NCI-H2081 (cell line): ENCODE results near the gene KRTAP4-11.
"Not testable (repeated sequence)": the region's sequence is repeated elsewhere in the genome, so short reads cannot be mapped to it uniquely, and the experiment has no call there.

Source experiments
- DNase-seq, 2 experiments: peaks; one replicate each; lab custom pipeline; 2025; lab: John Stamatoyannopoulos, UW

KRTAP4-11 gene

DNA sequence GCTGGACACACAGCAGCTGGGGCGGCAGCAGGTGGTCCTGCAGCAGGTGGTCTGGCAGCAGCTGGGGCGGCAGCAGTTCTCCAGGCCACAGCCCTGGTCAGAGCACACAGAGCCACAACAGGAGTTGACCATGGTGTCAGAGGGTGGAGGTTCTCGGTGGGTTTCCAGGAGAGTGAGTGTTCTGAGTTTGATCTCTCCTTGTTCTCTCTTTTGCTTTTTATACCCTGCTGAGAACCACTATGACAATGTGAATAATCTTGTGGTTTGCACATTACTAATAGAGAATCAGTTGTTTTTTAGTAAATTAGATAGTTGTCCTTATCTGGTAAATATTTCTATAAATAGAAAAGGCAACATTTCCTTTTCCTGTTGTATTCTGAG is 5.8 kb upstream of the KRTAP4-11 start, which contains the start of gene KRTAP4-12:
TSS of gene KRTAP4-12 (minus strand) at position 192 of the 381 bp plus-strand sequence. CDS start at position 132, 60 bp downstream.
- not testable (repeated sequence) for DNase-seq

- DNase-seq, result not testable (repeated sequence)
Measured at GRCh38 chr17:41123292-41123990, 5.3 kb upstream of the KRTAP4-11 start.

DNA sequence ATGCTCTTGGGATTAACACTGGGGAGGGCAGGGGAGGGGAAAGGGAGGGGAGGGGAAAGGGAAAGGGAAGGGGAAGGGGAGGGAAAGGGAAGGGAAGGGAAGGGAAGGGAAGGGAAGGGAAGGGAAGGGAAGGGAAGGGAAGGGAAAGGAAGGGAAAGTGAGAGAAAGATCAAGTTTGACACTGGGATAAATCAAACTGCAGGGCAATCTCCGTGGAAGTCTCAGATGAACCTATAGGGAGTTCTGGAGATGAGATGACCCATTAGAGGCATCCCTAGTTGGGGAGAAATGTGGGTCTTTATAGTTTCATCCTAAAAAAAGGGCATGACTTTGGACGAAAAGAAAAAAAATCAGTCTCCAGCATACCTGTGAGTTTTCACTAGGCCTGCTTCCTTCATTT is 3.6 kb upstream of the KRTAP4-11 start:
- DNase-seq, result no peak

- DNase-seq, result not testable (repeated sequence)
Measured at GRCh38 chr17:41119696-41120690, 1.8 kb upstream of the KRTAP4-11 start.

GRCh38 chr17:41118721-41119120 is 548 bp upstream of the KRTAP4-11 start:
- no peak for DNase-seq

DNA sequence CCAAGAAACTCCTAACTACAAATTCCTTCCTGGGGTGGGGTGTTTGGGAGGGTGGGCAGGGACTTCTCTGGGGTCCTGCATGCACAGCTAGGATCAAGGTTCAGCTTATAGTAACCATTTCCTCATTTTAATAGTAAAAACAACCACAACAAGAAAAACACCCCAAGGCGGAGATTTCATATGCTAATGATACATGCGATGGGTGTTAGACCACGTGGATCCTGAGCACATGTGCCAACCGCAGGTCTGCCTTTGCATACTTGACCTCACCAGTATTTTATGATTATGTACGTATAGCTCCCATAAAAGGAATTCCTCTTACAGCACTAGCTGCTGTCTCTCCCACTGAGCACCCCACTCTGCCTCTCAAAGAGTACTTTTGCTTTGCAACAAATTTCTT is 1.9 kb downstream of the KRTAP4-11 start:
- DNase-seq, result no peak

DNA sequence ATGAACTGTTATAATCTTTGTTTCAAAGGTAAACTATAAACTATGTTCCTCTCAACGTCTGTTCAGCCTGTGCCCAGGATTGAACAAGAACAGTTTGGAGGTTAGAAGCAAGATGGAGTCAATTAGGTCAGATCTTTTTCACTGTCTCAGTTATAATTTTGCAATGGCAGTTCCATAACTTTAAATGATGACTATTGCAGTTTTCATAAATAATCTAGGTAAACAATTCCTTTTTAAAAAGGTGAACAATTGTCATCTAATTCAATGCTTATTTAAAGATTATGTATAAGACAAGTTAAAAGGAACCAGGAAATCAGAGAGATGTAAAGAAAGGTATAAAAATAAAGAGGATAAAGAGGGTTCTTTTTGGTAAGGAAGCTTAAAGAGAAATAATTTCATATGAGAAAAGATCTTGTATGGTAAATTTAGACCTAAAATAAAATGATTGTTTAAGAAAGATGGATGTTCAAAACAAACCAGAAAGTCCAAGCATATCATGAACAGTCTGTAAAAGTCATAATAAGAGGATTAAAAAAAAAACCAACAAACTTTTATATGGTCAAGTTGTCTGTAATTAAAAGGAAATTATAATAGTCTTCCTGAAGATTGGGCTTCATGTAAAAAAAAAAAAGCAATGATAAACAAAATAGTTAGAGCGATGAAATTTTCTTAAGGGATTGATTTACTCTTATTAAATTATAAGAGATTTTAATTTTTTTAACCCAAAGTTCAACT is 6.9 kb downstream of the KRTAP4-11 start:
- no peak for DNase-seq

GRCh38 chr17:41108728-41109386 is 9.3 kb downstream of the KRTAP4-11 start:
- not testable (repeated sequence) for DNase-seq

DNA sequence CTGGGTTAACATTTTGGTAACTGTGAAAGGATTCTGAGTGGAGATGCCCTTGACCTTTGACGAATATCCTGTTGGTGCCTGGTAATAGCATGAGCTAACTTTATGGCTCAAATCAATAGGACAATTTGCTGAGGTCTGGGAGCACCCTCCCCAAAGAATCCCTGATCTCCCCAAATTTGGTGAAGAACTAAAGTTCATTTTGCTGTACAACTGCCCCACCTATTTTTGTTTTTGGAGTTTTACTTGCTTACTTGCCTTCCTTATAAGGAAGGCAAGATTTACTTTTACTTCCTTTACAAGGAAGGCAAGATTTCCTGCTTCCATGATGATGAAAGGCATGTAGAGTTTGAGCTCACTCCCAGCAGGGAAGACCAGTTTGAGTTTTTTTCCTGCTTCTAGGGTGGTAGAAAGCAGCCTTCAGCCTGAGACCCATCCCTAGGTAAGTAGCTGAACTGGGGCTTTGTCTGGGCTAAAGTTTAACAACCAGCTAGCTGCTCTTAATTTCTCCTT is 10.2 kb downstream of the KRTAP4-11 start:
- DNase-seq, result no peak

DNA sequence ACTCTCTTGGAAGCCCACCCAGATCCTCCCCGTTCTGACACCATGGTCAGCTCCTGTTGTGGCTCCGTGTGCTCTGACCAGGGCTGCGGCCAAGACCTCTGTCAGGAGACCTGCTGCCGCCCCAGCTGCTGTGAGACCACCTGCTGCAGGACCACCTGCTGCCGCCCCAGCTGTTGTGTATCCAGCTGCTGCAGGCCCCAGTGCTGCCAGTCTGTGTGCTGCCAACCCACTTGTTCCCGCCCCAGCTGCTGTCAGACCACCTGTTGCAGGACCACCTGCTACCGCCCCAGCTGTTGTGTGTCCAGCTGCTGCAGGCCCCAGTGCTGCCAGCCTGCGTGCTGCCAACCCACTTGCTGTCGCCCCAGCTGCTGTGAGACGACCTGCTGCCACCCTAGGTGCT is 12.8 kb downstream of the KRTAP4-11 start, which contains the start of gene KRTAP4-9:
TSS of gene KRTAP4-9 (plus strand) at position 43 of the 400 bp plus-strand sequence. CDS start at position 43, 0 bp downstream.
- DNase-seq, result not testable (repeated sequence)

DNA sequence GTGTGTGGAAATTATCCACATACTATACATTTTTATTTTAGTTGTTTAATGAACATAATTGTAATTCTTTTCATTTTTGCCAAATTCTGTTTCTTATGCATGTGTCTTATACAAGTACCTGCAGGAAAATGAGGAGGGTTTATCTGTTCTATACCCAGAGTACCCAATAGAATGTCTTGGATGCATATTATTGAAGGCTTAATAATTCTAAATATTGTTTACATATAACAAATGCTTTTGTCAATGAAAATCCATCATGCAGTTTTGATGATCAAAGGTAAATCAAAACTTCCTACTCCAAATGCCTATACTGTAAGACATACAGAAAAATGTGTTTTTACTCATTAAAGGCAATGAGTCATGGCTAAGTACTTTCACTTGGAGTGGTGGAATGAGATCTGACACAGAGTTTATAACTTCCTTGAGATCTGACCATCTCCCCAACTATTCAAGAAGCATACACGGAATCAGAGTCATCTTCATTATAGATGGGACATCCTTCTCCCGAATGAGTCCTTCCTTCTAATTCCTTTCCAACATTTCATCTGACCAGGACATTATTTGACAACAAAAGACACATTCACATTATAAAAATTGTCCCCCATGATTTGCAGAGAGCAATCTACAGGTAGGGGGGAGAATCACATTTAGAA is 13.7 kb downstream of the KRTAP4-11 start:
- DNase-seq, result not testable (repeated sequence)

- no peak for DNase-seq
Measured at GRCh38 chr17:41103896-41104295, 14.3 kb downstream of the KRTAP4-11 start.

DNA sequence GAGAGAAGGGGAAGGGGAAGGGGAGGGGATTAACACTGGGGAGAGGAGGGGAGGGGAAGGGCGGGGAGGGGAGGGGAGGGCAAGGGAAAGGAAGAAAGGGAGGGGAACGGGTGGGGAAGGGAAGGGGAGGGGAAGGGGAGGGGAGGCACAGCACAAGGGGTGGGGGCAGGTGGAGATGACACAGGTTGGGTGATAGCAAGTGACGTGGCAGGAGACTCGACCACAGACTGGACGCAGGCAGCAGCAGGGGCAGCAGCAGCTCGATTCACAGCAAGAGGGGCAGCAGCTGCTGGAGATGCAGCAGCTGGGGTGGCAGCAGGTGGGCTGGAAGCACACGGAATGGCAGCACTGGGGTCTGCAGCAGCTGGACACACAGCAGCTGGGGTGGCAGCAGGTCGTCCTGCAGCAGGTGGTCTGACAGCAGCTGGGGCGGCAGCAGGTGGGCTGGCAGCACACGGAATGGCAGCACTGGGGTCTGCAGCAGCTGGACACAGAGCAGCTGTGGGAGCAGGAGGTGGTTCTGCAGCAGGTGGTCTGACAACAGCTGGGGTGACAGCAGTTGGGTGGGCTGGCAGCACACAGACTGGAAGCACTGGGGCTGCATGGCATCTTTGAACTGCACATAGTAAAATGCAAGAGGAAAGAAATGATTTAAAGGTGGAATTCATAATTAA is 16.4 kb downstream of the KRTAP4-11 start, which contains the start of gene KRTAP4-16:
TSS of gene KRTAP4-16 (minus strand) at position 624 of the 674 bp plus-strand sequence. CDS start at position 624, 0 bp downstream.
- DNase-seq, result no peak

GRCh38 chr17:41099682-41100480 is 18.3 kb downstream of the KRTAP4-11 start:
- DNase-seq, result not testable (repeated sequence)

- DNase-seq, result no peak
Measured at GRCh38 chr17:41098481-41098880, 19.7 kb downstream of the KRTAP4-11 start.

GRCh38 chr17:41098042-41098441 is 20.1 kb downstream of the KRTAP4-11 start, which contains the start of gene KRTAP4-8:
KRTAP4-8 (minus strand) TSS chr17:41098142; CDS start chr17:41098084, 58 bp downstream.
- DNase-seq, result no peak

DNA sequence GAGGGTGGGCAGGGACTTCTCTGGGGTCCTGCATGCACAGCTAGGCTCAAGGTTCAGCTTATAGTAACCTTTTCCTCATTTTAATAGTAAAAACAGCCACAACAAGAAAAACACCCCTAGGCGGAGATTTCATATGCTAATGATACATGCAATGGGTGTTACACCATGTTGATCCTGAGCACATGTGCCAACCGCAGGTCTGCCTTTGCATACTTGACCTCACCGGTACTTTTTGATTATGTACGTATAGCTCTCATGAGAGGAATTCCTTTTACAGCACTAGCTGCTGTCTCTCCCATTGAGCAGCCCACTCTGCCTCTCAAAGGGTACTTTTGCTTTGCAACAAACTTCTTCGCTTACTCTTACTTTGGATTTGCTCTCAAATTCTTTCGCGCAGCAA is 22.1 kb downstream of the KRTAP4-11 start:
- DNase-seq, result no peak

GRCh38 chr17:41088760-41089352 is 29.3 kb downstream of the KRTAP4-11 start:
- DNase-seq, result not testable (repeated sequence)
